Measurements from ENCODE around the gene GOPC. TPM values are rescaled to one million over a fixed set of nuclear protein-coding genes. Genes with fewer than 3 reads are reported as not detected.
A peak's percentile ranks its signal among the peaks of the same experiment; 100 is the strongest.

GOPC gene
- total and polyA plus RNA-seq, 8 donors = 19.1 to 85.7 (median 78.1) TPM

DNA sequence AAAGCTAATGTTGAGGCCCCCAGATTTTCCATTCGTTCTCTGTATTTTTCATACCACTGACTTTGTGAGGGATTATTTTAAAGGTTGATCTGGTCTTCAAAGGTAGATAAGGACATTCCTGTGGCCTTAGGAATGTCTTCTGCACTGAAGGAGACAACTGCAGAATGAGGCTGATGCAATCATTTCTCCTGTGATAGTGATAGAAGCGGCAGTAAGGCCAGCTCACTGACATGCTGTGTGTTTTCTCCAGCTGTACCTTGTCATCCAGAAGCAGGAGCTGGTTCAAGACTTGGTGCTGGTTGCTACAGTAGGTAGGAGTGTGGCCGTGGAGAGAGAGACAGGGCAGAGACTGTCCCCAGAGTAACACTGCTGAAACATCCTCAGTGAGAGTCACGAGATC lies 66.0 kb downstream of the GOPC start:
- no peaks in the 10 kb centered on the region for H3K9me3 ChIP-seq
- H3K4me1 ChIP-seq = no peaks in the 10 kb centered on the region
- DNase-seq (no peak), ATAC-seq (no peak)
- intact Hi-C loops (cut with DNase I) = no loop called here
- TF ChIP-seq, protein P1, sequence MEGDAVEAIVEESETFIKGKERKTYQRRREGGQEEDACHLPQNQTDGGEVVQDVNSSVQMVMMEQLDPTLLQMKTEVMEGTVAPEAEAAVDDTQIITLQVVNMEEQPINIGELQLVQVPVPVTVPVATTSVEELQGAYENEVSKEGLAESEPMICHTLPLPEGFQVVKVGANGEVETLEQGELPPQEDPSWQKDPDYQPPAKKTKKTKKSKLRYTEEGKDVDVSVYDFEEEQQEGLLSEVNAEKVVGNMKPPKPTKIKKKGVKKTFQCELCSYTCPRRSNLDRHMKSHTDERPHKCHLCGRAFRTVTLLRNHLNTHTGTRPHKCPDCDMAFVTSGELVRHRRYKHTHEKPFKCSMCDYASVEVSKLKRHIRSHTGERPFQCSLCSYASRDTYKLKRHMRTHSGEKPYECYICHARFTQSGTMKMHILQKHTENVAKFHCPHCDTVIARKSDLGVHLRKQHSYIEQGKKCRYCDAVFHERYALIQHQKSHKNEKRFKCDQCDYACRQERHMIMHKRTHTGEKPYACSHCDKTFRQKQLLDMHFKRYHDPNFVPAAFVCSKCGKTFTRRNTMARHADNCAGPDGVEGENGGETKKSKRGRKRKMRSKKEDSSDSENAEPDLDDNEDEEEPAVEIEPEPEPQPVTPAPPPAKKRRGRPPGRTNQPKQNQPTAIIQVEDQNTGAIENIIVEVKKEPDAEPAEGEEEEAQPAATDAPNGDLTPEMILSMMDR (IDR thresholded peaks at IDR 0.05) = no peak
- peaks cover 0 to 31% of the 10 kb centered on the region in 2 donors for H3K36me3 ChIP-seq
- no peaks in the 10 kb centered on the region for H3K27me3 ChIP-seq
- H3K27ac ChIP-seq = no peak overlapping the region
- no peak overlapping the region for H3K4me3 ChIP-seq

DNA sequence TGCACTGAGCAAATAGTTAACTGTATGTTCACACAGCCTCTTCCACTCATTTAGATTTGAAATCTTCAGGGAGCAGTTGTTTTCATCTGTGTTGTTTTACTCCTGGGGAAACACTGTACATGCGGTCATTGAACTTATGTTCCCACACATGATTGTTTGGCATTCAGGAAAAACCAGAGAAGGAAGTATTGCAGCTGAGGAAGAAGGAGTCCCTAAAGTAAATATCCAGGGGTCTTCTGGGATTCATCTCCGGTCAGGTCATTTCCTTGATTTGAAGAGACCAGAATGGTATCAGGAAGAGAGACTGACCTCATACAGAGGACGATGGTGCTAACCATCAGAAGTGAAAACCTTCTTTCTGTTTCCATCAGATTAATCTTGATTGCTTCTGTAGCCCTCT lies 67.3 kb downstream of the GOPC start:
- Histone ChIP-seq H3K36me3 (peaks cover 0 to 17% of the 10 kb centered on the region in 2 donors), H3K27me3 (no peaks in the 10 kb centered on the region), H3K9me3 (no peaks in the 10 kb centered on the region), H3K27ac (no peak overlapping the region), H3K4me1 (no peaks in the 10 kb centered on the region), H3K4me3 (no peak overlapping the region)
- TF ChIP-seq, protein P1 (IDR thresholded peaks at IDR 0.05) = no peak
- ATAC-seq = no peak
- intact Hi-C loops (cut with DNase I) = no loop called here
- DNase-seq = no peak

DNA sequence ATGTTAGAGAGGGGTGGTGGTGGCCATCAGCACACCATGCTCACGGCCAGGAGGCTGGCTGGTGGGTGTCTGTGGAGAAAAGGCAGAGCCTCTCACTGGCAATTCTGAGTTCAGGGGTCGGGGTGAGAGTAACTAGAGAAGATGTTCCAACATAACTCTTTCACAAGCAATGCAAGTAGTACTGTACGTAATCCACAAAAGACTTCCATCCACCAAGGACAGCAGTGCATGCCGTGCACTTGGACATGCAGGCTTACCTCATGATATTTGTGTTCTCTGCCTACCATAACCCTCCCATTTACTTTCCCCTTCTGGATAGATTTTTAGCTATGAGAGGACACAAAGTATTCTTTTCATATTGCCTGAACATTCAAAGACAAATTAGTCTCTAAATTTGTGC lies 68.5 kb downstream of the GOPC start:
- intact Hi-C loops (cut with DNase I) = no loop called here
- Histone ChIP-seq H3K27ac (no peak overlapping the region), H3K36me3 (peaks cover 0 to 5% of the 10 kb centered on the region in 2 donors), H3K4me1 (no peaks in the 10 kb centered on the region), H3K9me3 (no peaks in the 10 kb centered on the region), H3K4me3 (no peak overlapping the region), H3K27me3 (no peaks in the 10 kb centered on the region)
- TF ChIP-seq, protein P1 (IDR thresholded peaks at IDR 0.05) = no peak
- DNase-seq (no peak), ATAC-seq (no peak)

DNA sequence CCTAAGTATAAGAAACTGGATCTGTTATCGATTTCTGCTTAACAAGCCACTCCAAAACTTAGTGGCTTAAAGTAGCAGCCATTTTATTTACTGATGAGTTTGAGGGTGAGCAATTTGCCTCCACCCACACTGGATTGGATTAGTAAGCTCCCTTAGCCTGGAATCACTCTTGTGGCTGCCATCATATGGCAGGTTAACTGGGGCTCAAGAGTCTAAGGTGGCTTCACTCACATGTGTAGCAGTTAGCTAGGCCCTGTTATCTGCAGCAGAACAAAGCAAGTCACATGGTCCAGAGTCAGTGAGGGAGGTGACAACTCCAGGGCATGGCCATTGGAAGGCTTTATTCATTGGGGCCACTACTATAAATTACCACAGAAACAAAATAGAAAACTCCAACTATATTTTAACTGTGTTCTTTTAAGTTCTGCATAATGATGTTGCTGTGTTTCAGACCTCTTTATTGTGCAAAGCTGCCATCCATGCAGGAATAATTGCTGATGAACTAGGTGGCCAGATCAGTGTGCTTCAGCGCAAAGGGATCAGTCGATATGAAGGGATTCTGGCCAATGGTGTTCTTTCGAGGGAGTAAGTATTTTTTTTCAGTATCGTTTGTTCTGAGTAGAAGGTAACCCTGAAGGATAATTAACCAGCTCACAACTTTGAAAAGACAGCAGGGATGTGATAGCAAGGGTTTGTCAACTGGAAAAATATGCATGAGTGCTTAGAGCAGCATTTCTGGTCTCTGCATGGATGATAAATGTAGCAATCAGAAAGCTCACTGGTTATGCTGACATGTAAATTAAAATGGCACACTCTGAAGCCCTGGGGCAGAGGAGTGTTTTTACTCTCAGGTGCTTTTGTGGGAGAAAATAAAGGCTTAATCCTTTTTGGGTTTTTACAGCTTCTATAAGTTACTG lies 70.2 kb downstream of the GOPC start:
- Histone ChIP-seq H3K27ac (no peak overlapping the region), H3K4me3 (no peak overlapping the region), H3K9me3 (no peaks in the 10 kb centered on the region), H3K27me3 (no peaks in the 10 kb centered on the region), H3K4me1 (no peaks in the 10 kb centered on the region), H3K36me3 (no peaks in the 10 kb centered on the region)
- no peak for ATAC-seq
- intact Hi-C loops (cut with DNase I) = no loop called here
- no peak for DNase-seq
- TF ChIP-seq, protein P1 (IDR thresholded peaks at IDR 0.05) = no peak

DNA sequence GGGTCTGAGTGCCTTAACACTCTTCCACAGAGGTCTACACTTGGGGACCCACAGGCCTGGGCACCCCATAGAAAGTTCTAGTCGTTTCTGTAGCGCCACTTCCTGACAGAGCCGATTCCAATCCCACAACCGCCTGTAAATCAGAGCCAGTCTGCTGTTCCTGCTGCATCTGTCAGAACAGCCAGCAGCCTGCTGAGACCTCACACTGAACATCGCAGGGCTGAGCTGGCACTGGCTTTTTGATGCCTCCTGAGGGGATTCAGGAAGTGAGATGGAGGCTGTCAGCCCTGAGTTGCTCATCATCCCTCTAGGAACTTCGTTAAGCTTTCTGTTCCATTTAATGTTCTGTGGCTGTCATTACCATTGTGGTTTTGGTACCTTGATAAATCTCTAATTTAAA lies 71.0 kb downstream of the GOPC start:
- intact Hi-C loops (cut with DNase I) = no loop called here
- Histone ChIP-seq H3K4me3 (no peak overlapping the region), H3K36me3 (no peaks in the 10 kb centered on the region), H3K4me1 (no peaks in the 10 kb centered on the region), H3K9me3 (no peaks in the 10 kb centered on the region), H3K27ac (peak overlapping the region in 1 of 2 donors; percentile 8), H3K27me3 (no peaks in the 10 kb centered on the region)
- TF ChIP-seq, protein P1 (IDR thresholded peaks at IDR 0.05) = no peak
- ATAC-seq = no peak
- DNase-seq = no peak
